Nephron (organoid): ENCODE measurements around the gene ABCB1.
A peak's percentile ranks its signal among the peaks of the same experiment; 100 is the strongest.

Source experiments
- H3K27ac Mint-ChIP-seq, 3 experiments: 2 replicates each; pipeline ENCODE4 v1.8.0; 2020; ENCODE audit warnings: mixed read lengths in 3 of 3, mild to moderate bottlenecking in 2 of 3, moderate library complexity in 1 of 3
- H3K27me3 Mint-ChIP-seq: 2 replicates; pipeline ENCODE4 v1.8.0; 2021; ENCODE audit warnings: low read depth, mild to moderate bottlenecking, moderate library complexity, mixed read lengths
- H3K36me3 Mint-ChIP-seq: 2 replicates; pipeline ENCODE4 v1.8.0; 2020; ENCODE audit warnings: low read depth, mixed read lengths
- H3K4me1 Mint-ChIP-seq: 2 replicates; pipeline ENCODE4 v1.8.0; 2020; ENCODE audit warnings: mixed read lengths
- H3K4me3 Mint-ChIP-seq, 3 experiments: 2 replicates each; pipeline ENCODE4 v1.8.0; 2020; ENCODE audit warnings: mild to moderate bottlenecking in 3 of 3, mixed read lengths in 3 of 3, moderate library complexity in 2 of 3
- H3K9me3 Mint-ChIP-seq: 2 replicates; pipeline ENCODE4 v1.8.0; 2020; ENCODE audit warnings: mixed read lengths
- CTCF ChIP-seq, 3 experiments: fragments of 200-600 bp; sonication (generic); IDR thresholded peaks; one replicate each; pipeline ENCODE4 v1.5.0; 2021; ENCODE audit warnings: antibody characterized with exemption in 3 of 3; ENCODE audit not compliant: unreplicated experiment in 3 of 3

Gene ABCB1

GRCh38 chr7:87600130-87601124 is at the start of gene ABCB1:
ABCB1 (minus strand) TSS chr7:87600884; CDS start chr7:87600184, 700 bp downstream.
- Mint-ChIP-seq H3K36me3 (no peaks in the 10 kb centered on the region), H3K27me3 (peaks cover 81% of the 10 kb centered on the region), H3K4me1 (peaks cover 6% of the 10 kb centered on the region), H3K27ac (no peak within 1 kb of the TSS), H3K4me3 (peak within 1 kb of the TSS; percentile 78 to 86 (median 84)), H3K9me3 (no peaks in the 10 kb centered on the region)
- no peak for TF ChIP-seq CTCF (IDR thresholded peaks at IDR 0.05; ENCODE audit: unreplicated experiment in 3 of 3)

- H3K4me1 Mint-ChIP-seq: no peaks in the 10 kb centered on the region
- H3K9me3 Mint-ChIP-seq: no peaks in the 10 kb centered on the region
- H3K4me3 Mint-ChIP-seq: no peak overlapping the region
- no peak overlapping the region for H3K27ac Mint-ChIP-seq
- TF ChIP-seq CTCF (IDR thresholded peaks at IDR 0.05; ENCODE audit: unreplicated experiment in 3 of 3): no peak
- no peaks in the 10 kb centered on the region for H3K27me3 Mint-ChIP-seq
- no peaks in the 10 kb centered on the region for H3K36me3 Mint-ChIP-seq
Observed at GRCh38 chr7:87648316-87648715, 47.6 kb upstream of the ABCB1 start.

- Mint-ChIP-seq H3K4me3 (no peak overlapping the region), H3K27ac (no peak overlapping the region), H3K36me3 (no peaks in the 10 kb centered on the region), H3K27me3 (no peaks in the 10 kb centered on the region), H3K4me1 (no peaks in the 10 kb centered on the region), H3K9me3 (no peaks in the 10 kb centered on the region)
- TF ChIP-seq CTCF (IDR thresholded peaks at IDR 0.05; ENCODE audit: unreplicated experiment in 3 of 3): no peak
Observed at GRCh38 chr7:87645446-87645845, 44.8 kb upstream of the ABCB1 start.

GRCh38 chr7:87635921-87636320 is 35.2 kb upstream of the ABCB1 start:
- Mint-ChIP-seq H3K27me3 (no peaks in the 10 kb centered on the region), H3K4me1 (no peaks in the 10 kb centered on the region), H3K4me3 (no peak overlapping the region), H3K9me3 (no peaks in the 10 kb centered on the region), H3K27ac (no peak overlapping the region), H3K36me3 (no peaks in the 10 kb centered on the region)
- TF ChIP-seq CTCF (IDR thresholded peaks at IDR 0.05; ENCODE audit: unreplicated experiment in 3 of 3): no peak

GRCh38 chr7:87628780-87629569 is 28.3 kb upstream of the ABCB1 start:
- no peak overlapping the region for H3K27ac Mint-ChIP-seq
- no peaks in the 10 kb centered on the region for H3K4me1 Mint-ChIP-seq
- no peak for TF ChIP-seq CTCF (IDR thresholded peaks at IDR 0.05; ENCODE audit: unreplicated experiment in 3 of 3)
- H3K9me3 Mint-ChIP-seq: no peaks in the 10 kb centered on the region
- H3K27me3 Mint-ChIP-seq: peaks cover 32% of the 10 kb centered on the region
- H3K36me3 Mint-ChIP-seq: no peaks in the 10 kb centered on the region
- H3K4me3 Mint-ChIP-seq: peak overlapping the region; percentile 87 to 92 (median 88)
